NCI-H1417 (cell line): Measurements from ENCODE around the gene DUS4L.

Source experiments
- DNase-seq, 3 experiments: peaks; one replicate each; lab custom pipeline; 2025; lab: John Stamatoyannopoulos, UW

The DUS4L gene

GRCh38 chr7:107613948-107614347, 50.2 kb downstream of the DUS4L start:
- no peak for DNase-seq

GRCh38 chr7:107614425-107614824, 50.7 kb downstream of the DUS4L start:
- DNase-seq = no peak

- DNase-seq = no peak
Measured at GRCh38 chr7:107615910-107616680, 52.3 kb downstream of the DUS4L start.

DNA sequence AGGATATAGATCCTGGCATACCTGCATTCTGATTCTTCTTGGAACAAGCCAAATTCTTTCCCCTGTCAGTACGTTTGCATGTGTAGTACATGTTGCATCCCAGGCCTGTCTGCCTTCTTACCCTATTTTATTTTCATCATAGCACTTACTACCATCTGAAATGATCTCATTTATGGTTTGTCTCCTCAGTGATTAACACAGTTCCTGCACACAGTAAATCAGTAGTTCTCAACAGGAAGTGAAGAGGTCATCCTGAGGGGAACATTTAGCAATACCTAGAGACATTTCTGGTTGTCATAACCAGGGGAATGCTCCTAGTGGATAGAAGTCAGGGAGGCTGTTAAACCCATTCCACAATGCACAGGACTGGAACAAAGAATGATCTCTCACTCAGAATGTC, 58.7 kb downstream of the DUS4L start:
- no peak for DNase-seq

GRCh38 chr7:107622894-107623293, 59.1 kb downstream of the DUS4L start:
- no peak for DNase-seq

GRCh38 chr7:107627002-107627401, 63.2 kb downstream of the DUS4L start:
- no peak for DNase-seq
